ENCODE results near the gene APCDD1L.
"Not testable (repeated sequence)": the region's sequence is repeated elsewhere in the genome, so short reads cannot be mapped to it uniquely, and the experiment has no call there.

Gene APCDD1L

GRCh38 chr20:58431134-58431533, 84.1 kb downstream of the APCDD1L start:
- H4K20me1 ChIP-seq = peaks cover 42 to 100% (median 79%) of the 10 kb centered on the region in 11 experiments; a peak in 21 of 22 replicates
- H3K9ac ChIP-seq = no peak overlapping the region
- H3K27ac ChIP-seq = no peak overlapping the region; a peak in 1 of 22 replicates
- H3K27me3 ChIP-seq = no peaks in the 10 kb centered on the region
- TF ChIP-seq Cebpa-rat (IDR thresholded peaks at IDR 0.05) = no peak
- H3K36me3 ChIP-seq = peaks cover 69 to 98% (median 80%) of the 10 kb centered on the region in 11 experiments
- H3K4me3 ChIP-seq = no peak overlapping the region
- peaks cover 8 to 23% (median 15%) of the 10 kb centered on the region in 11 experiments; a peak in 21 of 22 replicates for H3K9me3 ChIP-seq (replicated peaks in 1 of 11)
- H3K4me2 ChIP-seq = peak overlapping the region; percentile 31 to 75 (median 63); a peak in 14 of 22 replicates
- H3K4me1 ChIP-seq = peaks cover 24 to 36% (median 28%) of the 10 kb centered on the region in 10 experiments

DNA sequence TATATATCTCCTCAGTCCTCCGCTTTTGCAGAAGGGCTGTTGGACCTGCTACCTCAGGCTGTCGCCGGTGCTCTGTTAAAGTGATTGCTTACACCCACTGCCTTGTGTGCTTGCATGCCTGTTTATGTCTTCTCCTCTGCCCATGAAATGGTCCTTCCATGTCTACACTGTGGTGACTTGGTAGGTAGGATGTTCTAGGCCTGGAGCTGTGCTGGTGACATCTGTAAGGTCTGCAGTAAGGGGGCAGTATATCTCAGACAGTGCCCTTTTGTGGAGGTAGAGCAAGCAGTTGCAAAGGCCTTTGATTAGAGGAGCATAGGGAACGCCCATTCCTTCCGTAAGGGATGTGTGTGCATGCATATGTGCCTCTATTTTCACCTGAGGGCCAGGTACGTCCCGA, 85.9 kb downstream of the APCDD1L start:
- peaks cover 41 to 99% (median 63%) of the 10 kb centered on the region in 11 experiments; a peak in 21 of 22 replicates for H4K20me1 ChIP-seq
- no peak overlapping the region for H3K4me2 ChIP-seq
- H3K4me1 ChIP-seq = peaks cover 24 to 36% (median 28%) of the 10 kb centered on the region in 10 experiments
- no peak overlapping the region for H3K4me3 ChIP-seq
- H3K27ac ChIP-seq = no peak overlapping the region
- peaks cover 9 to 38% (median 33%) of the 10 kb centered on the region in 11 experiments; a peak in 21 of 22 replicates for H3K9me3 ChIP-seq (replicated peaks in 1 of 11)
- TF ChIP-seq Cebpa-rat (IDR thresholded peaks at IDR 0.05) = no peak
- no peak overlapping the region for H3K9ac ChIP-seq
- peaks cover 71 to 98% (median 80%) of the 10 kb centered on the region in 11 experiments for H3K36me3 ChIP-seq
- H3K27me3 ChIP-seq = no peaks in the 10 kb centered on the region

DNA sequence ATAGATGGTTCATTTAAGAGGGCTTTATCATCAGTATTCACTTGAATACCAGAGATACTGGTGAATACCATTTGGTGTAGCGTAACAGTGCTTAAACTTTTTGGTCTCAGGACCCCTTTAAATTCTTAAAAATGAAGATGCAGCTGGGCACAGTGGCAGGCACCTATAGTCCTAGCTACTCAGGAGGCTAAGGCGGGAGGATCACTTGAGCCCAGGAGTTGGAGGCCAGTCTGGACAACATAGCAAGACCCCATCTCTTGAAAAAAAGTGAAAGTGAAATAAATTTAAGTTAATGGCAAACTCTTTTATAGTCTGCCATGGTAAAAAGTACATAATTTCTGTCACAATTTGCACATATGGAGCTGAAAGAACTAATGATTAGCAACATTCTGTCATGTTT, 86.8 kb downstream of the APCDD1L start:
- H3K4me2 ChIP-seq = no peak overlapping the region
- no peak overlapping the region for H3K4me3 ChIP-seq
- no peak for TF ChIP-seq Cebpa-rat (IDR thresholded peaks at IDR 0.05)
- no peak overlapping the region for H3K9ac ChIP-seq
- peaks cover 74 to 98% (median 85%) of the 10 kb centered on the region in 11 experiments for H3K36me3 ChIP-seq
- no peaks in the 10 kb centered on the region for H3K27me3 ChIP-seq
- H3K9me3 ChIP-seq (replicated peaks in 1 of 11) = peaks cover 9 to 38% (median 34%) of the 10 kb centered on the region in 11 experiments; a peak in 21 of 22 replicates
- H4K20me1 ChIP-seq = peaks cover 31 to 99% (median 58%) of the 10 kb centered on the region in 11 experiments; a peak in 21 of 22 replicates
- H3K27ac ChIP-seq = no peak overlapping the region
- H3K4me1 ChIP-seq = peaks cover 21 to 31% (median 23%) of the 10 kb centered on the region in 10 experiments

DNA sequence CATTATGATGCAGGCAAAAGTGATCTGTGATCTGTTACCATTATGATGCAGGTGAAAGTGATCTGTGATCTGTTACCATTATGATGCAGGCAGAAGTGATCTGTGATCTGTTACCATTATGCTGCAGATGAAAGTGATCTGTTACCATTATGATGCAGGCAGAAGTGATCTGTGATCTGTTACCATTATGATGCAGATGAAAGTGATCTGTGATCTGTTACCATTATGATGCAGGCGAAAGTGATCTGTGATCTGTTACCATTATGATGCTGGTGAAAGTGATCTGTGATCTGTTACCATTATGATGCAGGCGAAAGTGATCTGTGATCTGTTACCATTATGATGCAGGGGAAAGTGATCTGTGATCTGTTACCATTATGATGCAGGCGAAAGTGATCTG, 87.6 kb downstream of the APCDD1L start:
- H3K9ac ChIP-seq, H3K4me3 ChIP-seq, H3K27me3 ChIP-seq, H3K27ac ChIP-seq, H3K4me2 ChIP-seq: not testable (repeated sequence)
- Histone ChIP-seq H3K4me1 (peaks cover 13 to 23% (median 15%) of the 10 kb centered on the region in 10 experiments), H4K20me1 (peaks cover 23 to 99% (median 53%) of the 10 kb centered on the region in 11 experiments; a peak in 21 of 22 replicates), H3K9me3 (replicated peaks in 1 of 11) (peaks cover 9 to 38% (median 34%) of the 10 kb centered on the region in 11 experiments; a peak in 21 of 22 replicates), H3K36me3 (peaks cover 82 to 98% (median 92%) of the 10 kb centered on the region in 11 experiments)

DNA sequence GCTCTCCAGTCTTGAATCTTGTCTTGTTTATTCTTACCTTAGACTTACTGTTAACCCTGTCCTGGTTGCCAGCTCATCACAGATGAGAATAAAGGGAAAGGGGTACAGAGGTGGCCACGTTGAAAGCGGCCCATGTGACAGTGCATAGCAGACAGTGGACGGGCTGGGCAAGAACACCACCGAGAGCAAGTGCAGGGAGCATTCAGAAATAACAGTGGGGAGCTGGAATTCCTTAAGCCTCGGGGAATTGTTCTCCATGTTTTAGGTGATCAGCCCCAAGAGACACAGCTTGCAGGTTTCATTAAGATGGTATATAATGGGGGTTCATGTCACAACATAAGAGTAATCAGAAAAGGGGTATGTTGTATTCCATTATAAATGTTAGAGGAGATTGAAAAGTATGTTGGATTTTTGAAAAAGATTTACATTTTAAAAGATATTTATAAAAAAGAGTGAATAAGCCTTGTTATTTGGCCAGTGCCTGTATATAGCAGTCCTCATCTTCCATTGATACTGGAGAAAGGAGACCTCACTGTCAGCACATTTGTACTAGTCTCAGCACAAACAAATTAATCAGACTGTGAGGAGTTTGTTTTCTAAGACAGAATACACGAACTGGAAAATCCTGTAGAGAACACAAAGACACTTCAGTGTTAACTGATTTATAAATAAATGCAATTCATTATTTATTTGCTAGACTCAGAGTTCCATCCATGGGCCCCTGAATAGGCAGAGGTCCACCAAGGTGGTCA, 90.8 kb downstream of the APCDD1L start:
- no peak for TF ChIP-seq Cebpa-rat (IDR thresholded peaks at IDR 0.05)
- Histone ChIP-seq H3K27ac (no peak overlapping the region), H3K36me3 (peaks cover 92 to 100% (median 98%) of the 10 kb centered on the region in 11 experiments), H3K9ac (no peak overlapping the region), H3K9me3 (replicated peaks in 1 of 11) (peaks cover 9 to 38% (median 34%) of the 10 kb centered on the region in 11 experiments; a peak in 21 of 22 replicates), H3K4me2 (no peak overlapping the region), H4K20me1 (peaks cover 10 to 99% (median 47%) of the 10 kb centered on the region in 11 experiments; a peak in 19 of 22 replicates), H3K4me3 (no peak overlapping the region), H3K27me3 (no peaks in the 10 kb centered on the region), H3K4me1 (no peaks in the 10 kb centered on the region)

- TF ChIP-seq Cebpa-rat (IDR thresholded peaks at IDR 0.05) = no peak
- peaks cover 88 to 99% (median 96%) of the 10 kb centered on the region in 11 experiments for H3K36me3 ChIP-seq
- H3K27ac ChIP-seq = no peak overlapping the region
- no peaks in the 10 kb centered on the region for H3K27me3 ChIP-seq
- no peak overlapping the region for H3K4me3 ChIP-seq
- no peak overlapping the region for H3K9ac ChIP-seq
- H3K4me1 ChIP-seq = peaks cover 0 to 6% (median 4%) of the 10 kb centered on the region in 10 experiments; a peak in 11 of 20 replicates
- H3K9me3 ChIP-seq (replicated peaks in 1 of 11) = peaks cover 5 to 26% (median 18%) of the 10 kb centered on the region in 11 experiments; a peak in 21 of 22 replicates
- H4K20me1 ChIP-seq = peaks cover 17 to 98% (median 58%) of the 10 kb centered on the region in 11 experiments; a peak in 19 of 22 replicates
- no peak overlapping the region for H3K4me2 ChIP-seq
These were observed 93.7 kb downstream of the APCDD1L start for GRCh38 chr20:58421497-58421850.

GRCh38 chr20:58420798-58421496, 94.3 kb downstream of the APCDD1L start:
- TF ChIP-seq Cebpa-rat (IDR thresholded peaks at IDR 0.05) = no peak
- H3K4me2 ChIP-seq = no peak overlapping the region
- peaks cover 23 to 98% (median 60%) of the 10 kb centered on the region in 11 experiments; a peak in 19 of 22 replicates for H4K20me1 ChIP-seq
- H3K9ac ChIP-seq = no peak overlapping the region
- H3K27me3 ChIP-seq = no peaks in the 10 kb centered on the region
- H3K4me3 ChIP-seq = no peak overlapping the region
- no peak overlapping the region for H3K27ac ChIP-seq
- peaks cover 3 to 11% (median 8%) of the 10 kb centered on the region in 10 experiments; a peak in 12 of 20 replicates for H3K4me1 ChIP-seq
- H3K36me3 ChIP-seq = peaks cover 83 to 97% (median 93%) of the 10 kb centered on the region in 11 experiments
- peaks cover 0 to 20% (median 13%) of the 10 kb centered on the region in 11 experiments; a peak in 20 of 22 replicates for H3K9me3 ChIP-seq (replicated peaks in 1 of 11)

GRCh38 chr20:58418949-58419748, 96.0 kb downstream of the APCDD1L start:
- H4K20me1 ChIP-seq = peaks cover 26 to 92% (median 62%) of the 10 kb centered on the region in 11 experiments; a peak in 19 of 22 replicates
- H3K27me3 ChIP-seq = no peaks in the 10 kb centered on the region
- no peak for TF ChIP-seq Cebpa-rat (IDR thresholded peaks at IDR 0.05)
- no peak overlapping the region for H3K4me2 ChIP-seq
- no peak overlapping the region for H3K27ac ChIP-seq
- H3K9ac ChIP-seq = no peak overlapping the region
- H3K4me1 ChIP-seq = peaks cover 3 to 15% (median 9%) of the 10 kb centered on the region in 10 experiments; a peak in 12 of 20 replicates
- peaks cover 66 to 80% (median 75%) of the 10 kb centered on the region in 11 experiments for H3K36me3 ChIP-seq
- peaks cover 0 to 12% (median 10%) of the 10 kb centered on the region in 11 experiments; a peak in 16 of 22 replicates for H3K9me3 ChIP-seq (replicated peaks in 1 of 11)
- no peak overlapping the region for H3K4me3 ChIP-seq

Data from BLaER1 treated with 17β-estradiol and CSF1 and Interleukin-3, amounts not matched to agents 10 nM and 100 nM (cell line).